Globus pallidus (tissue), 1 donor: Measurements from ENCODE around the gene SSBP4.
A peak's percentile ranks its signal among the peaks of the same experiment; 100 is the strongest.

Source experiments
- DNase-seq: peaks from one replicate; pipeline ENCODE4 v3.0.0-alpha.2; 2015; ENCODE audit warnings: low spot score

Gene SSBP4

GRCh38 chr19:18468517-18468916 is 49.3 kb downstream of the SSBP4 start:
- no peak for DNase-seq

GRCh38 chr19:18469069-18469846 is 50.1 kb downstream of the SSBP4 start:
- peak; percentile 51 for DNase-seq

GRCh38 chr19:18470787-18471186 is 51.6 kb downstream of the SSBP4 start:
- no peak for DNase-seq

GRCh38 chr19:18473003-18473705 is 54.0 kb downstream of the SSBP4 start:
- no peak for DNase-seq

GRCh38 chr19:18473706-18474087 is 54.5 kb downstream of the SSBP4 start:
- no peak for DNase-seq

GRCh38 chr19:18474366-18474887 is 55.2 kb downstream of the SSBP4 start:
- no peak for DNase-seq

- no peak for DNase-seq
These were observed 55.8 kb downstream of the SSBP4 start for GRCh38 chr19:18475004-18475453.

GRCh38 chr19:18475762-18476331 is 56.6 kb downstream of the SSBP4 start:
- no peak for DNase-seq

GRCh38 chr19:18476507-18477041 is 57.4 kb downstream of the SSBP4 start:
- no peak for DNase-seq

- no peak for DNase-seq
These were observed 58.0 kb downstream of the SSBP4 start for GRCh38 chr19:18477042-18477779.

GRCh38 chr19:18477974-18478373 is 58.8 kb downstream of the SSBP4 start:
- no peak for DNase-seq

- DNase-seq = peak; percentile 61
These were observed 59.5 kb downstream of the SSBP4 start for GRCh38 chr19:18478545-18479311.

- no peak for DNase-seq
These were observed 61.0 kb downstream of the SSBP4 start for GRCh38 chr19:18480006-18480691.

GRCh38 chr19:18481505-18482222 is 62.5 kb downstream of the SSBP4 start:
- DNase-seq = no peak

- no peak for DNase-seq
These were observed 64.1 kb downstream of the SSBP4 start for GRCh38 chr19:18483119-18483890.
